GM23248 (cell line): ENCODE measurements around the gene PTPRN2. TPM values are rescaled to one million over a fixed set of nuclear protein-coding genes. Genes with fewer than 3 reads are reported as not detected.

Experiments
- DNase-seq: peaks from one replicate; pipeline ENCODE4 v3.0.0-alpha.2; 2015
- H2AFZ ChIP-seq: fragments of 200-600 bp; sonication (generic); 2 replicates; pipeline ENCODE4 v1.6.1; 2016; ENCODE audit warnings: antibody characterized with exemption
- H3F3A ChIP-seq: fragments of 200-600 bp; sonication (generic); 2 replicates; pipeline ENCODE4 v1.6.1; 2016; ENCODE audit warnings: mild to moderate bottlenecking, antibody characterized with exemption, mixed run types; ENCODE audit not compliant: insufficient read depth
- H3K27ac ChIP-seq: fragments of 200-600 bp; sonication (generic); 2 replicates; pipeline ENCODE4 v1.5.1; 2016; ENCODE audit warnings: mild to moderate bottlenecking
- H3K27me3 ChIP-seq: fragments of 200-600 bp; sonication (generic); replicated peaks from 2 replicates; pipeline ENCODE4 v1.6.1; 2016; ENCODE audit warnings: mild to moderate bottlenecking; ENCODE audit not compliant: insufficient read depth
- H3K36me3 ChIP-seq: fragments of 200-600 bp; sonication (generic); 2 replicates; pipeline ENCODE4 v1.6.1; 2016; ENCODE audit warnings: low read depth, mild to moderate bottlenecking
- H3K4me1 ChIP-seq: fragments of 200-600 bp; sonication (generic); 2 replicates; pipeline ENCODE4 v1.6.1; 2016; ENCODE audit warnings: mild to moderate bottlenecking; ENCODE audit not compliant: insufficient read depth
- H3K4me2 ChIP-seq: fragments of 200-600 bp; sonication (generic); one replicate; pipeline ENCODE4 v1.6.1; 2016; ENCODE audit warnings: mild to moderate bottlenecking; ENCODE audit not compliant: unreplicated experiment
- H3K4me3 ChIP-seq: fragments of 200-600 bp; sonication (generic); 2 replicates; pipeline ENCODE4 v1.5.1; 2016; ENCODE audit warnings: mild to moderate bottlenecking
- H3K79me2 ChIP-seq: fragments of 200-600 bp; sonication (generic); 2 replicates; pipeline ENCODE4 v1.6.1; 2016; ENCODE audit warnings: mild to moderate bottlenecking; ENCODE audit not compliant: insufficient read depth
- H3K9ac ChIP-seq: fragments of 200-600 bp; sonication (generic); 2 replicates; pipeline ENCODE4 v1.6.1; 2016; ENCODE audit warnings: mild to moderate bottlenecking
- H3K9me2 ChIP-seq: fragments of 200-600 bp; sonication (generic); 2 replicates; pipeline ENCODE4 v1.6.1; 2016; ENCODE audit warnings: mixed run types, mild to moderate bottlenecking, moderate library complexity; ENCODE audit not compliant: insufficient read depth
- H3K9me3 ChIP-seq: fragments of 200-600 bp; sonication (generic); one replicate; pipeline ENCODE4 v1.6.1; 2017; ENCODE audit warnings: low read depth
- H4K20me1 ChIP-seq: fragments of 200-600 bp; sonication (generic); 2 replicates; pipeline ENCODE4 v1.6.0; 2016; ENCODE audit not compliant: insufficient read depth
- EZH2 ChIP-seq: fragments of 200-600 bp; sonication (generic); IDR thresholded peaks from 2 replicates; pipeline ENCODE4 v1.6.1; 2018; ENCODE audit warnings: antibody characterized with exemption, mild to moderate bottlenecking; ENCODE audit not compliant: insufficient read depth, poor library complexity, severe bottlenecking
- EZH2phosphoT487 ChIP-seq: fragments of 200-600 bp; sonication (generic); IDR thresholded peaks from 2 replicates; pipeline ENCODE4 v1.6.1; 2018; ENCODE audit warnings: antibody characterized with exemption, moderate library complexity, mild to moderate bottlenecking, low read depth; ENCODE audit not compliant: insufficient read depth
- WGBS, 2 experiments: methylation state at CpG; one replicate each; pipeline ENCODE4 v1.1.6; 2015 to 2017; ENCODE audit warnings: low lambda C conversion rate in 2 of 2, low coverage in 1 of 2; ENCODE audit errors: missing lambda C conversion rate in 2 of 2; 5-methylcytosine and 5-hydroxymethylcytosine counted together
- in situ Hi-C: fragments of 300-500 bp; cut with MboI; formaldehyde crosslinking; loops from 2 replicates; pipeline ENCODE4 v1.15.0; 2020
- polyA plus RNA-seq: library from polyadenylated mRNA; unstranded; fragments of >200 nt; fragmentation: Nextera tagmentation; extraction: Ambion mirVana; gene quantifications from 2 replicates; pipeline ENCODE4 v1.2.1, GENCODE V29; 2016
- total RNA-seq: library from RNA; depleted of rRNA; stranded (reverse); fragments of >200 nt; shearing (Covaris generic); gene quantifications from 2 replicates; pipeline ENCODE4 v1.2.3, GENCODE V29; 2014

Gene PTPRN2
- total and polyA plus RNA-seq, 2 experiments from 2014 or later, result 0.13 TPM; not detected in 1

DNA sequence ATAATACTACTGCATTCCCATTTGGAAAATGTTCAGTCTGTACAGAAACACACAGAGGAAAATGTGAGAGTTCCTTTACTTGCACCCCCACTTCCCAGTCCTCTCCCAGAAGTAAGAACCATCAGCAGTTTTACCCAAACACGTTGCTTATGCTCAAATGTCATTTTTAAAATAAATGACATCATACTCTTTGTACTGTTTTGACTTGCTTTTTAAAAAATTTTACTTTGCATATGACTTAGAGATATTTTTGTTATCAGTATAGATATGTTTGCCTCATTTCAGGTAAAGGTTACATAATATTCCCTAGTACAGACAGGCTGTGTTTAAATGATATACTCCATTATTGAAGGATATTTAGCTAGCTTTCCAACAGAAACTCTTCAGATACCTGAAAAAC is 13.5 kb upstream of the PTPRN2 start:
- in situ Hi-C loops, result no loop called here
- no peaks in the 10 kb centered on the region for H4K20me1 ChIP-seq
- no peaks in the 10 kb centered on the region for H3K79me2 ChIP-seq
- no peaks in the 10 kb centered on the region for H3K9me3 ChIP-seq
- no peaks in the 10 kb centered on the region for H3K9me2 ChIP-seq
- H3K9ac ChIP-seq, result no peak overlapping the region
- H3K27me3 ChIP-seq, result no peaks in the 10 kb centered on the region
- no peak overlapping the region for H3K4me3 ChIP-seq
- no peak for DNase-seq
- no peak overlapping the region for H3K27ac ChIP-seq
- no peak overlapping the region for H3K4me2 ChIP-seq
- H3K4me1 ChIP-seq, result no peaks in the 10 kb centered on the region
- H3F3A ChIP-seq, result no peaks in the 10 kb centered on the region
- H2AFZ ChIP-seq, result no peak overlapping the region
- H3K36me3 ChIP-seq, result no peaks in the 10 kb centered on the region
- 60 to 68% methylated on average over 1 of the region's 1 CpG for WGBS, 2 experiments
- TF ChIP-seq EZH2 (no peak), EZH2phosphoT487 (no peak)

GRCh38 chr7:158596745-158597144 is 9.1 kb upstream of the PTPRN2 start:
- TF ChIP-seq EZH2 (no peak), EZH2phosphoT487 (no peak)
- no peaks in the 10 kb centered on the region for H4K20me1 ChIP-seq
- no peak overlapping the region for H3K27ac ChIP-seq
- WGBS, 2 experiments, result 97 to 98% methylated on average over 4 of the region's 4 CpGs
- in situ Hi-C loops, result no loop called here
- H3K4me1 ChIP-seq, result no peaks in the 10 kb centered on the region
- H3K9me3 ChIP-seq, result no peaks in the 10 kb centered on the region
- H3F3A ChIP-seq, result no peaks in the 10 kb centered on the region
- H3K27me3 ChIP-seq, result no peaks in the 10 kb centered on the region
- DNase-seq, result no peak
- H3K4me2 ChIP-seq, result no peak overlapping the region
- no peaks in the 10 kb centered on the region for H3K36me3 ChIP-seq
- H3K4me3 ChIP-seq, result no peak overlapping the region
- H2AFZ ChIP-seq, result no peak overlapping the region
- H3K9ac ChIP-seq, result no peak overlapping the region
- no peaks in the 10 kb centered on the region for H3K79me2 ChIP-seq
- no peaks in the 10 kb centered on the region for H3K9me2 ChIP-seq

- 98% methylated on average over 4 of the region's 4 CpGs for WGBS, 2 experiments
These were observed 8.7 kb upstream of the PTPRN2 start for GRCh38 chr7:158596309-158596708.

DNA sequence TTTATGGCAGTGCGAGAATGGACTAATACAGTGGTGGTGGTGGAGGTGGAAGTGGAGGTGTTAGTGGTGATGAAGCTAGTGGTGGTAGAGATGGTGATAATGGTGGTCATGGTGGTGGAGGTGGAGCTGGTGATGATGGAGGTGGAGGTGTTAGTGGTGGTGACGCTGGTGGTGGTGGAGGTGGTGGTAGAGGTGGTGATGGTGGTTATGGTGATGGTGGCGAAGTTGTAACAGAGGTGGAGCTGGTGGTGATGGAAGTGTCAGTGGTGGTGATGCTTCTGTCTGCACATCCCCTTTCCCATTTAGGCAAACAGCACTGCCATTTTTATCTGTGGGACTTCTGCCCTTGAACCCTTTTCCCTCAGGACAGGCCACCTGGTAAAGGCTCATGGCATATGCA is 7.4 kb upstream of the PTPRN2 start:
- Histone ChIP-seq H3K9ac (no peak overlapping the region), H3K4me3 (no peak overlapping the region), H3K4me1 (no peaks in the 10 kb centered on the region), H4K20me1 (no peaks in the 10 kb centered on the region), H3K9me2 (no peaks in the 10 kb centered on the region), H2AFZ (no peak overlapping the region), H3K27me3 (no peaks in the 10 kb centered on the region), H3K36me3 (no peaks in the 10 kb centered on the region), H3K4me2 (no peak overlapping the region), H3F3A (no peaks in the 10 kb centered on the region), H3K79me2 (no peaks in the 10 kb centered on the region), H3K27ac (no peak overlapping the region), H3K9me3 (no peaks in the 10 kb centered on the region)
- peak; percentile 13 for DNase-seq
- WGBS, 2 experiments, result 47 to 52% methylated on average over 3 of the region's 3 CpGs
- in situ Hi-C loops, result no loop called here
- TF ChIP-seq EZH2, result no peak
- TF ChIP-seq EZH2phosphoT487, result no peak

More at GRCh38 chr7:158596309-158596708, 8.7 kb upstream of the PTPRN2 start:
- Histone ChIP-seq H3F3A (no peaks in the 10 kb centered on the region), H3K27ac (no peak overlapping the region), H4K20me1 (no peaks in the 10 kb centered on the region), H3K27me3 (no peaks in the 10 kb centered on the region), H3K4me3 (no peak overlapping the region), H3K36me3 (no peaks in the 10 kb centered on the region), H2AFZ (no peak overlapping the region), H3K4me2 (no peak overlapping the region), H3K9me2 (no peaks in the 10 kb centered on the region), H3K9ac (no peak overlapping the region), H3K9me3 (no peaks in the 10 kb centered on the region), H3K79me2 (no peaks in the 10 kb centered on the region), H3K4me1 (no peaks in the 10 kb centered on the region)
- in situ Hi-C loops, result no loop called here
- no peak for DNase-seq
- TF ChIP-seq EZH2phosphoT487, result no peak
- no peak for TF ChIP-seq EZH2

DNA sequence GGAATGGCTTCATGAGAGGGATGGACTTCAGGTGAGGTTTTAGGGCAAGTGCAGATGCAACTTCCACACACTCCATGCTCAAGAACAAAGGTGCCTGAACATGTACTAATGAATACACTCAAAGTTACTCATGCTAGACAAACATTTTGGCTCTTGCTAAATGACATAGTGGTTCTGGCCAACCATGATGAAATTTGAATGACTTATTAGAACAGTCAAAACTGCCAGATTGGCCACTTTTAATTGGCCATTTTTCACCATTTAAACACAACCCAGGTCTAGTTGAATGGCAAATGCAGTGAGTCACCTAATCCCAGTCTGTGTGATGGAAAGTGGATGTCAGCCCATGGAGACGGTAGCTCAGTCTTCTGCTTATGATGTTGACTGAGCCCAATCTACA is 4.9 kb upstream of the PTPRN2 start:
- 47 to 58% methylated on average over 1 of the region's 1 CpG for WGBS, 2 experiments
- no peak for DNase-seq
- no peak overlapping the region for H2AFZ ChIP-seq
- no peaks in the 10 kb centered on the region for H3F3A ChIP-seq
- TF ChIP-seq EZH2 (no peak), EZH2phosphoT487 (no peak)
- no peaks in the 10 kb centered on the region for H3K9me2 ChIP-seq
- H4K20me1 ChIP-seq, result no peaks in the 10 kb centered on the region
- H3K36me3 ChIP-seq, result no peaks in the 10 kb centered on the region
- H3K27ac ChIP-seq, result no peak overlapping the region
- H3K9ac ChIP-seq, result no peak overlapping the region
- H3K9me3 ChIP-seq, result no peaks in the 10 kb centered on the region
- H3K79me2 ChIP-seq, result no peaks in the 10 kb centered on the region
- no peak overlapping the region for H3K4me3 ChIP-seq
- H3K4me1 ChIP-seq, result no peaks in the 10 kb centered on the region
- in situ Hi-C loops, result no loop called here
- no peaks in the 10 kb centered on the region; the same call in 1 of the 2 replicates for H3K27me3 ChIP-seq
- H3K4me2 ChIP-seq, result no peak overlapping the region
